PFSK-1 (cell line): ENCODE data around the gene SERPINI2.

ENCODE experiments used
- POLR2AphosphoS5 ChIP-seq: IDR thresholded peaks from 2 replicates; pipeline ENCODE4 v1.6.1; 2012; ENCODE audit warnings: low read depth, mild to moderate bottlenecking, control low read depth, low read length, moderate library complexity
- SIN3A ChIP-seq: IDR thresholded peaks from 2 replicates; pipeline ENCODE4 v1.6.1; 2012; ENCODE audit warnings: mild to moderate bottlenecking, low read length, moderate library complexity, borderline replicate concordance; ENCODE audit not compliant: insufficient read depth

- TF ChIP-seq SIN3A, result no peak
- no peak for TF ChIP-seq POLR2AphosphoS5
Measured at GRCh38 chr3:167483708-167484475, 10.1 kb upstream of the SERPINI2 start.
